Activated CD4-positive, CD25-positive, alpha-beta regulatory T cell treated with anti-CD3 and anti-CD28 coated beads, Interleukin-2, amount 50 U/mL, for 72 hours (primary cell): ENCODE data around the gene APH1B.
"Not testable (repeated sequence)": the region's sequence is repeated elsewhere in the genome, so short reads cannot be mapped to it uniquely, and the experiment has no call there.

Experiments
- DNase-seq: peaks from one replicate; pipeline ENCODE4 v3.0.0; 2021

The APH1B gene

GRCh38 chr15:63301088-63301487, 23.7 kb downstream of the APH1B start:
- DNase-seq = no peak

- DNase-seq = no peak
Observed at GRCh38 chr15:63305260-63305659, 27.9 kb downstream of the APH1B start.

- DNase-seq = no peak
Observed at GRCh38 chr15:63306492-63307073, 29.2 kb downstream of the APH1B start.

- DNase-seq = no peak
Observed at GRCh38 chr15:63308491-63308890, 31.1 kb downstream of the APH1B start.

- no peak for DNase-seq
Observed at GRCh38 chr15:63308947-63309346, 31.5 kb downstream of the APH1B start.

DNA sequence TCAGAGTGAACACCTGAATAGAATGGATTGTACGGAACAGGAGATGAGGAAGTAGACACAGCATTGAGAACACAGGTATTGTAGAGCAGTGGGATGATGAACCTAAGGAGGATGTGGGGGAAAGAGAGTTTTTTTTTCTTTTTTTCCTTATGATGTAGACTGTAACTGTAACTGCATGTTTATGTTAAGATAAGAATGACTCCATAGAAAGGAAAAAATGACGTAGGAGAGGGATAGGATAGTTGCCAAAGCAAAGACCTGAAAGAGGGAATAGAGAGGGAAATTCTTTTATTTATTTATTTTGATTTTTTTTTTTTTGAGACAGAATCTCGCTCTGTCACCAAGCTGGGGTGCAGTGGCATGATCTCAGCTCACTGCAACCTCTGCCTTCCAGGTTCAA, 33.2 kb downstream of the APH1B start:
- no peak for DNase-seq

- DNase-seq = no peak
Observed at GRCh38 chr15:63312286-63312685, 34.9 kb downstream of the APH1B start.

- DNase-seq = no peak
Observed at GRCh38 chr15:63313825-63314224, 36.4 kb downstream of the APH1B start.

DNA sequence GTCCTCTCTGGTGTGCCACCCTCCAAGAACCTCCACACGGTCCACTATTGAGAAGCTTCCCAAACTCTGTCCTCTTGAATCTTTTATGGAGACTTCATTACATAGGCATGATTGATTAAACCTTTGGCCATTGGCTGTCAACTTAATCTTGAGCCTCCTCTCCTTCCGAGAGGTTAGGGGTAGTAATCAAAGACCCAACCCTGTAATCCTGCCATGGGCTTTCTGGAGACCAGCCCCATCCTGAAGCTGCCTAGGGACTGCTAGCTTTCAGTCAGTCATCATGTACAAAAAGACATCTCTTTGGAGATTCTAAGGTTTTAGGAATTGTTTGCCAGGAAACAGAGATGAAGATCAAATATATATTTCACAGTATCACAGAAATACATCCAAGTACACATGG, 37.0 kb downstream of the APH1B start:
- no peak for DNase-seq

DNA sequence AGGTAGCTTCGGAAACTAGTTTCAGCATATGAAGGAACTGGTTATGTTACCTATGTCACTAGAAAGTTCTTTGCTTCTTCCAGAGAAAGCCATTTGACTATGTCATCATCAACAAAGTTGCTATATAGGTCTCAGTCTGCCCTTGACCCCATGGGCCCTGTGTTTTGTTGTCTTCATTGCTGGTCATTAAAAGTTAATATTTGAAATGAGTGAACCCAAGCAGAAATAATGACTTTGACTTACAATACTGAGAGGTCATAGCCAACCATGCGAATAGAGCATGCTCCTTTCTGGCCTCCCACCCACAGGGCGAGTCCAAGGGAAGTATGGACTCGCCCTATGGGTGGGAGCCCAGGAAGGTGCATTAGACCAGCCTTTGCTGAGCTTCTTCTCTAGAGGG, 40.9 kb downstream of the APH1B start:
- DNase-seq = no peak

DNA sequence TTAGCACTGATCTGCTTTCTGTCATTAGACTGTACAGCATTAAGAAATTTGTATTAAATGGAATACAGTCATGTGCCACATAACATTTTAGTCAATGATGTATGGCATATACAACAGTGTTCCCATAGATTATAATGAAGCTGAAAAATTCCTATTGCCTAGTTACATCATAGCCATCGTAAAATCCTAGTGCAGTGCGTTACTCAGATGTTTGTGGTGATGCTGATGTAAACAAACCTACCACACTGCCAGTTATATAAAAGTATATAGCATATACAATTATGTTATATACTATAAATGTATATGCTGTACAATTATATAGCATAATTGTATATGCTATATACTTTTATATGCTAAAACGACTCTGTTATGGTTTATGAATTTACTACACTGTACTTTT, 41.7 kb downstream of the APH1B start:
- no peak for DNase-seq

GRCh38 chr15:63320446-63320845, 43.0 kb downstream of the APH1B start:
- not testable (repeated sequence) for DNase-seq

- DNase-seq = not testable (repeated sequence)
Observed at GRCh38 chr15:63320981-63321380, 43.6 kb downstream of the APH1B start.

- DNase-seq = no peak
Observed at GRCh38 chr15:63321462-63321861, 44.1 kb downstream of the APH1B start.

DNA sequence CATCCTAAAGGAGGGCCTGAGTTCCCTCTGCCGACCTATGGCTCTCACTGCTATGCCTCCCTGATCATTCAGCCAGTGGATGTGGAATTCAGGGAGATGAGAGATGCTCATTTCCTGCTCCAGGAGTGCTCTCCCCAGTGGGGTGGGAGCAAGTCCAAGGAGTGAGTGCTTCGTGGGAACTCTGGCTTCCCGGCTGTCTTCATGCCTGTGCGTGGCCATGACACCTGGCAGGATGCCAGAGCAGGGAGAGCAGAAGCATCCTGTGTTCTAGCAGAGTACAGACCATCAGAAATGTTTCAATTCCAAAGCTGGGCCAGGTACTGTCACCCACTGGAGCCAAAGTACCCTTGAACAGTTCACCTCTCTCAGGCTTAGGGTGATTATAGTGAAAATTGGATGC, 45.1 kb downstream of the APH1B start:
- no peak for DNase-seq

- no peak for DNase-seq
Observed at GRCh38 chr15:63323798-63324563, 46.6 kb downstream of the APH1B start.

- DNase-seq = no peak
Observed at GRCh38 chr15:63324770-63325169, 47.4 kb downstream of the APH1B start.

GRCh38 chr15:63327648-63328421, 50.4 kb downstream of the APH1B start:
- no peak for DNase-seq

GRCh38 chr15:63329567-63330350, 52.4 kb downstream of the APH1B start:
- DNase-seq = no peak

DNA sequence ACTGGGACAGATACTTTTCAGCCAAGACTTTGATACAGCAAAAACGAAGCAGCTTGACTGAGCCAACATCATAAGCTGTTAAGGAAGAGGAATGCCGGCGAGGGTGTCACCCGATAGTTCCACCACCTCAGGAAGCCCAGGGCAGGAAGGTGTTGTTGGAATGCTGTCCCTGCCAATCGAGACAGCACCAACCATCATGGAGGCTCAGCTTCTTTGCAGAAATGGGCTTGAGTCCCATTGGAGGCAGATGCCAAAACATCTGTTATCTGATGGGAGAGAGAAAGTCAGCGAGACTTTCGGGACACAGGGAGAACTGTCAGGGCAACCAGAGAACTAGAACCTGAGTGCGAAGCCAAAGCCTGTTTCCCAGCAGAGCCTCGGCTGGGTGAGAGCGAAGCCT, 53.5 kb downstream of the APH1B start:
- DNase-seq = no peak

DNA sequence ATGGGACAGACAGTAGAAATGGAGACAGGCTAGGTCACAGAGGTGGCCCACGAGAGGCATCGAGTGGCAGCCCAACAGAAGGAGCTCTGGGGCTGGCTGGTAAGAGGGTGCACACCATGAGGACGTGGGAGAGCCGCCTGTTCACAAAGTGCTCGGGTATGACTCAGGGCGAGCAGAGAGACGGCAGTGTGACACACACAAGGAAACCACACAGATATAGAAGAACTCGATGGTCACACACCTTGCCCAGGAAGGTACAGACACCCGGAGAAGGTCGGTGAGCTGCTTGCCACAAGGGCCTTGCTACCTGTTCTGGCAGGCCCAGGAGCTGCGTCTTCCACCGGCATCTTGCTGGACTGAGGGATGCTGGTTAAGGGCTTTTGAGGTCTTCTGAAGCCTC, 54.1 kb downstream of the APH1B start:
- no peak for DNase-seq

- no peak for DNase-seq
Observed at GRCh38 chr15:63332367-63333124, 55.1 kb downstream of the APH1B start.
